ENCODE results near the gene DR1. TPM values are rescaled to one million over a fixed set of nuclear protein-coding genes. Genes with fewer than 3 reads are reported as not detected.
A peak's percentile ranks its signal among the peaks of the same experiment; 100 is the strongest.

DR1 gene
- total and polyA plus RNA-seq, 10 of the 15 experiments (the other 5 are each of a cell fraction or from before 2014, with no cell fraction given), result 7.4 to 56.1 (median 35.4) TPM

DNA sequence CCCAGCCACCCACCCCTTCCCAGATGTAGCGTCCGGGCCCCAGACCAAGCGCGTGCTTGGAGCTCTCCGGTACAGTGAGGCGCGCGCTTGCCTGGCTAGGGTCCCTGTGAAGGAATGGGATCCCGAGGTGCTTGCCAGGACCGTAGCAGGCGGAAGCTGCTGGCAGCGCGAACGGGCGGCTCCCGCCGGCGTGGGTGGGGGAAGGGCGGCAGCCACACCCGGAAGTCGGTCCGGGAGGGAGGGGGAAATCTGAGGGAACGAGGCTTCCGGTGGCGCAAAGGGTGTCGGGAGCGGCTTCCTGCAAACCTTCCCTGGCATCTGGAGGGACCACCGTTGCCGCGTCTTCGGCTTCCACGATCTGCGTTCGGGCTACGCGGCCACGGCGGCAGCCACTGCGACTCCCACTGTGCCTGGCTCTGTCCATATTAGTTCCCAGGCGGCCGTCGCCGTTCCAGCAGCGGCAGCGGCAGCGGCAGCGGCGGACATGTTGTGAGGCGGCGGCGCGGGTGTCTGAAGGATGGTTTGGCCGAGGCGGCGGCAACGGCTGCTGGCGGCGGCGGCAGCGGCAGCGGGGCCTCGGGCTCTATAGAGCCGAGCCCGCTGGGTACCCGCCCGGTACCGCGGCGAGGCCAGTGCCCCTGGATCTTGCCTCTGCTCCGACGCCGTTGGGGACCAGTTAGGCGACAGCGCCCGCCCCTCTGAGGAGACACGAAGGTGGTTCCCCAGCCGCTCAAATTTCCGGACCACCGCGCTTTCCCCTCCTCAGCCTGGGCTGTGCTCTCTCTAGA lies at the start of gene DR1 (continued):
- TF ChIP-seq, protein P1, sequence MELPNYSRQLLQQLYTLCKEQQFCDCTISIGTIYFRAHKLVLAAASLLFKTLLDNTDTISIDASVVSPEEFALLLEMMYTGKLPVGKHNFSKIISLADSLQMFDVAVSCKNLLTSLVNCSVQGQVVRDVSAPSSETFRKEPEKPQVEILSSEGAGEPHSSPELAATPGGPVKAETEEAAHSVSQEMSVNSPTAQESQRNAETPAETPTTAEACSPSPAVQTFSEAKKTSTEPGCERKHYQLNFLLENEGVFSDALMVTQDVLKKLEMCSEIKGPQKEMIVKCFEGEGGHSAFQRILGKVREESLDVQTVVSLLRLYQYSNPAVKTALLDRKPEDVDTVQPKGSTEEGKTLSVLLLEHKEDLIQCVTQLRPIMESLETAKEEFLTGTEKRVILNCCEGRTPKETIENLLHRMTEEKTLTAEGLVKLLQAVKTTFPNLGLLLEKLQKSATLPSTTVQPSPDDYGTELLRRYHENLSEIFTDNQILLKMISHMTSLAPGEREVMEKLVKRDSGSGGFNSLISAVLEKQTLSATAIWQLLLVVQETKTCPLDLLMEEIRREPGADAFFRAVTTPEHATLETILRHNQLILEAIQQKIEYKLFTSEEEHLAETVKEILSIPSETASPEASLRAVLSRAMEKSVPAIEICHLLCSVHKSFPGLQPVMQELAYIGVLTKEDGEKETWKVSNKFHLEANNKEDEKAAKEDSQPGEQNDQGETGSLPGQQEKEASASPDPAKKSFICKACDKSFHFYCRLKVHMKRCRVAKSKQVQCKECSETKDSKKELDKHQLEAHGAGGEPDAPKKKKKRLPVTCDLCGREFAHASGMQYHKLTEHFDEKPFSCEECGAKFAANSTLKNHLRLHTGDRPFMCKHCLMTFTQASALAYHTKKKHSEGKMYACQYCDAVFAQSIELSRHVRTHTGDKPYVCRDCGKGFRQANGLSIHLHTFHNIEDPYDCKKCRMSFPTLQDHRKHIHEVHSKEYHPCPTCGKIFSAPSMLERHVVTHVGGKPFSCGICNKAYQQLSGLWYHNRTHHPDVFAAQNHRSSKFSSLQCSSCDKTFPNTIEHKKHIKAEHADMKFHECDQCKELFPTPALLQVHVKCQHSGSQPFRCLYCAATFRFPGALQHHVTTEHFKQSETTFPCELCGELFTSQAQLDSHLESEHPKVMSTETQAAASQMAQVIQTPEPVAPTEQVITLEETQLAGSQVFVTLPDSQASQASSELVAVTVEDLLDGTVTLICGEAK (IDR thresholded peaks at IDR 0.05; ENCODE audit: borderline replicate concordance), result peak; percentile 89
- TF ChIP-seq RCOR1 (conservative IDR thresholded peaks at IDR 0.05; ENCODE audit: low read depth, low read length) (no peak), EGR1 (IDR thresholded peaks at IDR 0.05; ENCODE audit: borderline replicate concordance in 1 of 2, low read depth in 2 of 2, low read length in 2 of 2) (peak; percentile 48 to 86), NR2C2 (IDR thresholded peaks at IDR 0.05; ENCODE audit: borderline replicate concordance, control insufficient read depth, insufficient read length, low read depth) (no peak), RB1 (IDR thresholded peaks at IDR 0.05; ENCODE audit: borderline replicate concordance) (peak; percentile 70; the same call in 1 of the 2 replicates), HDAC6 (IDR thresholded peaks at IDR 0.05; ENCODE audit: unreplicated experiment) (no peak), ZSCAN29 (IDR thresholded peaks at IDR 0.05) (no peak), ETV6 (conservative IDR thresholded peaks at IDR 0.05 in 1 of 2, IDR thresholded peaks at IDR 0.05 in 1 of 2; ENCODE audit: borderline replicate concordance in 1 of 2, low read depth in 1 of 2) (peak in 1 of 2 experiments; percentile 84; a peak in 2 of 4 replicates), YBX1 (IDR thresholded peaks at IDR 0.05) (no peak), RBBP5 (conservative IDR thresholded peaks at IDR 0.05) (peak; percentile 88), RUNX3 (IDR thresholded peaks at IDR 0.05; ENCODE audit: low read length) (peak; percentile 67), NFXL1 (IDR thresholded peaks at IDR 0.05; ENCODE audit: borderline replicate concordance) (no peak), POU2F2 (IDR thresholded peaks at IDR 0.05; ENCODE audit: borderline replicate concordance, low read depth, low read length) (peak; percentile 86), KAT2A (conservative IDR thresholded peaks at IDR 0.05; ENCODE audit: control insufficient read depth, low read depth, low read length) (no peak), IKZF1 (conservative IDR thresholded peaks at IDR 0.05) (peak; percentile 93)
- TF ChIP-seq, protein P2, sequence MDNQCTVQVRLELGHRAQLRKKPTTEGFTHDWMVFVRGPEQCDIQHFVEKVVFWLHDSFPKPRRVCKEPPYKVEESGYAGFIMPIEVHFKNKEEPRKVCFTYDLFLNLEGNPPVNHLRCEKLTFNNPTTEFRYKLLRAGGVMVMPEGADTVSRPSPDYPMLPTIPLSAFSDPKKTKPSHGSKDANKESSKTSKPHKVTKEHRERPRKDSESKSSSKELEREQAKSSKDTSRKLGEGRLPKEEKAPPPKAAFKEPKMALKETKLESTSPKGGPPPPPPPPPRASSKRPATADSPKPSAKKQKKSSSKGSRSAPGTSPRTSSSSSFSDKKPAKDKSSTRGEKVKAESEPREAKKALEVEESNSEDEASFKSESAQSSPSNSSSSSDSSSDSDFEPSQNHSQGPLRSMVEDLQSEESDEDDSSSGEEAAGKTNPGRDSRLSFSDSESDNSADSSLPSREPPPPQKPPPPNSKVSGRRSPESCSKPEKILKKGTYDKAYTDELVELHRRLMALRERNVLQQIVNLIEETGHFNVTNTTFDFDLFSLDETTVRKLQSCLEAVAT (IDR thresholded peaks at IDR 0.05), result 0 out of 2 replicates have a peak, but pooled peaks have one; percentile 4
- TF ChIP-seq, protein P3, sequence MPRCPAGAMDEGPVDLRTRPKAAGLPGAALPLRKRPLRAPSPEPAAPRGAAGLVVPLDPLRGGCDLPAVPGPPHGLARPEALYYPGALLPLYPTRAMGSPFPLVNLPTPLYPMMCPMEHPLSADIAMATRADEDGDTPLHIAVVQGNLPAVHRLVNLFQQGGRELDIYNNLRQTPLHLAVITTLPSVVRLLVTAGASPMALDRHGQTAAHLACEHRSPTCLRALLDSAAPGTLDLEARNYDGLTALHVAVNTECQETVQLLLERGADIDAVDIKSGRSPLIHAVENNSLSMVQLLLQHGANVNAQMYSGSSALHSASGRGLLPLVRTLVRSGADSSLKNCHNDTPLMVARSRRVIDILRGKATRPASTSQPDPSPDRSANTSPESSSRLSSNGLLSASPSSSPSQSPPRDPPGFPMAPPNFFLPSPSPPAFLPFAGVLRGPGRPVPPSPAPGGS (IDR thresholded peaks at IDR 0.05; ENCODE audit: borderline replicate concordance, insufficient read depth, low read depth, low read length, poor library complexity, severe bottlenecking), result peak; percentile 56
- TF ChIP-seq, protein P4, sequence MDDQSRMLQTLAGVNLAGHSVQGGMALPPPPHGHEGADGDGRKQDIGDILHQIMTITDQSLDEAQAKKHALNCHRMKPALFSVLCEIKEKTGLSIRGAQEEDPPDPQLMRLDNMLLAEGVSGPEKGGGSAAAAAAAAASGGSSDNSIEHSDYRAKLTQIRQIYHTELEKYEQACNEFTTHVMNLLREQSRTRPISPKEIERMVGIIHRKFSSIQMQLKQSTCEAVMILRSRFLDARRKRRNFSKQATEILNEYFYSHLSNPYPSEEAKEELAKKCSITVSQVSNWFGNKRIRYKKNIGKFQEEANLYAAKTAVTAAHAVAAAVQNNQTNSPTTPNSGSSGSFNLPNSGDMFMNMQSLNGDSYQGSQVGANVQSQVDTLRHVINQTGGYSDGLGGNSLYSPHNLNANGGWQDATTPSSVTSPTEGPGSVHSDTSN (IDR thresholded peaks at IDR 0.05; ENCODE audit: insufficient replicate concordance, low read depth, low read length), result no peak

Measured in GM12878 (cell line).